ENCODE data around the gene HDX. TPM values are rescaled to one million over a fixed set of nuclear protein-coding genes. Genes with fewer than 3 reads are reported as not detected.

The HDX gene
- total RNA-seq, 1 experiment from 2014 or later: 6.6 TPM

- Mint-ChIP-seq H3K27me3 (ENCODE audit: insufficient read depth, unreplicated experiment) (no peaks in the 10 kb centered on the region), H3K27ac (ENCODE audit: low read depth, unreplicated experiment) (no peak overlapping the region), H3K4me3 (ENCODE audit: unreplicated experiment) (no peak overlapping the region), H3K36me3 (ENCODE audit: insufficient read depth, unreplicated experiment) (no peaks in the 10 kb centered on the region), H3K4me1 (ENCODE audit: insufficient read depth, unreplicated experiment) (no peaks in the 10 kb centered on the region), H3K9me3 (ENCODE audit: unreplicated experiment) (no peaks in the 10 kb centered on the region)
- no TSS peak for BruUV-seq (replicated peaks)
- intact Hi-C loops (cut with micrococcal nuclease): no loop called here
- CTCF ChIA-PET: interaction anchor here (0.7 kb wide), 1 partner anchor 32 kb away, joined by 3 read pairs; no protein-coding TSS in a partner anchor
- POLR2A ChIA-PET: interaction anchor here (0.6 to 0.7 kb wide), 2 partner anchors 291 to 396 kb away, joined by 3 read pairs; no protein-coding TSS in a partner anchor
- no peak for DNase-seq (ENCODE audit: unreplicated experiment)
- no peak for TF ChIP-seq CTCF (IDR thresholded peaks at IDR 0.05; ENCODE audit: unreplicated experiment)
Observed at GRCh38 chrX:84475101-84475500, 27.2 kb downstream of the HDX start.

GRCh38 chrX:84469226-84469625 lies 33.0 kb downstream of the HDX start:
- peaks cover 1% of the 10 kb centered on the region for H3K9me3 Mint-ChIP-seq (ENCODE audit: unreplicated experiment)
- POLR2A ChIA-PET: no interaction called here
- peaks cover 6% of the 10 kb centered on the region for H3K36me3 Mint-ChIP-seq (ENCODE audit: insufficient read depth, unreplicated experiment)
- BruUV-seq (replicated peaks): no TSS peak
- no peak overlapping the region for H3K27ac Mint-ChIP-seq (ENCODE audit: low read depth, unreplicated experiment)
- no peaks in the 10 kb centered on the region for H3K4me1 Mint-ChIP-seq (ENCODE audit: insufficient read depth, unreplicated experiment)
- CTCF ChIA-PET: no interaction called here
- DNase-seq (ENCODE audit: unreplicated experiment): peak; percentile 1
- H3K27me3 Mint-ChIP-seq (ENCODE audit: insufficient read depth, unreplicated experiment): no peaks in the 10 kb centered on the region
- no peak for TF ChIP-seq CTCF (IDR thresholded peaks at IDR 0.05; ENCODE audit: unreplicated experiment)
- no peak overlapping the region for H3K4me3 Mint-ChIP-seq (ENCODE audit: unreplicated experiment)
- intact Hi-C loops (cut with micrococcal nuclease): no loop called here

GRCh38 chrX:84467898-84468297 lies 34.4 kb downstream of the HDX start:
- H3K27ac Mint-ChIP-seq (ENCODE audit: low read depth, unreplicated experiment): no peak overlapping the region
- POLR2A ChIA-PET: interaction anchor here (0.5 kb wide), 1 partner anchor 15 kb away, joined by 3 read pairs; no protein-coding TSS in a partner anchor

More at GRCh38 chrX:84467898-84468297, 34.4 kb downstream of the HDX start:
- H3K4me1 Mint-ChIP-seq (ENCODE audit: insufficient read depth, unreplicated experiment): no peaks in the 10 kb centered on the region
- H3K9me3 Mint-ChIP-seq (ENCODE audit: unreplicated experiment): peaks cover 8% of the 10 kb centered on the region
- no peaks in the 10 kb centered on the region for H3K27me3 Mint-ChIP-seq (ENCODE audit: insufficient read depth, unreplicated experiment)
- no peak for DNase-seq (ENCODE audit: unreplicated experiment)
- TF ChIP-seq CTCF (IDR thresholded peaks at IDR 0.05; ENCODE audit: unreplicated experiment): no peak
- no peak overlapping the region for H3K4me3 Mint-ChIP-seq (ENCODE audit: unreplicated experiment)
- CTCF ChIA-PET: no interaction called here
- intact Hi-C loops (cut with micrococcal nuclease): no loop called here
- peaks cover 6% of the 10 kb centered on the region for H3K36me3 Mint-ChIP-seq (ENCODE audit: insufficient read depth, unreplicated experiment)
- no TSS peak for BruUV-seq (replicated peaks)
